ENCODE measurements around the gene MYBPH.

MYBPH gene

GRCh38 chr1:203181586-203182386 lies 6.2 kb upstream of the MYBPH start:
- in situ Hi-C loops (cut with MboI; ENCODE audit: low sequenced_read_pairs), result no loop called here

GRCh38 chr1:203180611-203181330 lies 5.1 kb upstream of the MYBPH start:
- in situ Hi-C loops (cut with MboI; ENCODE audit: low sequenced_read_pairs), result no loop called here

GRCh38 chr1:203179667-203180005 lies 4.0 kb upstream of the MYBPH start:
- in situ Hi-C loops (cut with MboI; ENCODE audit: low sequenced_read_pairs), result no loop called here

- in situ Hi-C loops (cut with MboI; ENCODE audit: low sequenced_read_pairs), result no loop called here
These were observed 3.4 kb upstream of the MYBPH start for GRCh38 chr1:203178821-203179666.

- in situ Hi-C loops (cut with MboI; ENCODE audit: low sequenced_read_pairs), result no loop called here
These were observed 2.5 kb upstream of the MYBPH start for GRCh38 chr1:203178083-203178482.

- in situ Hi-C loops (cut with MboI; ENCODE audit: low sequenced_read_pairs), result no loop called here
These were observed 1.9 kb upstream of the MYBPH start for GRCh38 chr1:203177470-203178039.

GRCh38 chr1:203177036-203177405 lies 1.4 kb upstream of the MYBPH start:
- in situ Hi-C loops (cut with MboI; ENCODE audit: low sequenced_read_pairs), result no loop called here

- in situ Hi-C loops (cut with MboI; ENCODE audit: low sequenced_read_pairs), result no loop called here
These were observed 828 bp upstream of the MYBPH start for GRCh38 chr1:203176273-203177035.

GRCh38 chr1:203175827-203176241 lies 208 bp upstream of the MYBPH start:
- in situ Hi-C loops (cut with MboI; ENCODE audit: low sequenced_read_pairs), result no loop called here

- in situ Hi-C loops (cut with MboI; ENCODE audit: low sequenced_read_pairs), result no loop called here
These were observed 1.2 kb downstream of the MYBPH start for GRCh38 chr1:203174324-203174985.

GRCh38 chr1:203173566-203173965 lies 2.1 kb downstream of the MYBPH start:
- in situ Hi-C loops (cut with MboI; ENCODE audit: low sequenced_read_pairs), result no loop called here

- in situ Hi-C loops (cut with MboI; ENCODE audit: low sequenced_read_pairs), result no loop called here
These were observed 2.5 kb downstream of the MYBPH start for GRCh38 chr1:203173011-203173555.

- in situ Hi-C loops (cut with MboI; ENCODE audit: low sequenced_read_pairs), result no loop called here
These were observed 3.2 kb downstream of the MYBPH start for GRCh38 chr1:203172184-203173010.

GRCh38 chr1:203171341-203172183 lies 4.1 kb downstream of the MYBPH start:
- in situ Hi-C loops (cut with MboI; ENCODE audit: low sequenced_read_pairs), result no loop called here

- in situ Hi-C loops (cut with MboI; ENCODE audit: low sequenced_read_pairs), result no loop called here
These were observed 4.8 kb downstream of the MYBPH start for GRCh38 chr1:203170625-203171330.

- in situ Hi-C loops (cut with MboI; ENCODE audit: low sequenced_read_pairs), result no loop called here
These were observed 5.7 kb downstream of the MYBPH start for GRCh38 chr1:203169770-203170520.

- in situ Hi-C loops (cut with MboI; ENCODE audit: low sequenced_read_pairs), result no loop called here
These were observed 6.6 kb downstream of the MYBPH start for GRCh38 chr1:203168991-203169390.

Measured in HL-60/S4 (cell line).